Panc1 (cell line): ENCODE measurements around the gene WNK1.

Experiments used
- CTCF ChIP-seq: fragments of 450-650 bp; IDR thresholded peaks from 2 replicates; pipeline ENCODE4 v1.5.1; 2017; ENCODE audit warnings: mild to moderate bottlenecking
- POLR2AphosphoS5 ChIP-seq: IDR thresholded peaks from 2 replicates; pipeline ENCODE4 v1.6.1; 2012; ENCODE audit warnings: mild to moderate bottlenecking, low read depth, low read length, moderate library complexity
- TCF7L2 ChIP-seq: IDR thresholded peaks from 2 replicates; pipeline ENCODE4 v1.6.1; 2011; ENCODE audit warnings: mild to moderate bottlenecking, low read depth, low read length, inconsistent platforms

GRCh38 chr12:704516-705242, 47.7 kb upstream of the WNK1 start:
- TF ChIP-seq CTCF (no peak), TCF7L2 (no peak), POLR2AphosphoS5 (no peak)
